Putamen (tissue), 1 donor: ENCODE data around the gene ANKRD50.

Experiments used
- DNase-seq: peaks from one replicate; pipeline ENCODE4 v3.0.0-alpha.2; 2016; ENCODE audit warnings: low spot score

ANKRD50 gene

DNA sequence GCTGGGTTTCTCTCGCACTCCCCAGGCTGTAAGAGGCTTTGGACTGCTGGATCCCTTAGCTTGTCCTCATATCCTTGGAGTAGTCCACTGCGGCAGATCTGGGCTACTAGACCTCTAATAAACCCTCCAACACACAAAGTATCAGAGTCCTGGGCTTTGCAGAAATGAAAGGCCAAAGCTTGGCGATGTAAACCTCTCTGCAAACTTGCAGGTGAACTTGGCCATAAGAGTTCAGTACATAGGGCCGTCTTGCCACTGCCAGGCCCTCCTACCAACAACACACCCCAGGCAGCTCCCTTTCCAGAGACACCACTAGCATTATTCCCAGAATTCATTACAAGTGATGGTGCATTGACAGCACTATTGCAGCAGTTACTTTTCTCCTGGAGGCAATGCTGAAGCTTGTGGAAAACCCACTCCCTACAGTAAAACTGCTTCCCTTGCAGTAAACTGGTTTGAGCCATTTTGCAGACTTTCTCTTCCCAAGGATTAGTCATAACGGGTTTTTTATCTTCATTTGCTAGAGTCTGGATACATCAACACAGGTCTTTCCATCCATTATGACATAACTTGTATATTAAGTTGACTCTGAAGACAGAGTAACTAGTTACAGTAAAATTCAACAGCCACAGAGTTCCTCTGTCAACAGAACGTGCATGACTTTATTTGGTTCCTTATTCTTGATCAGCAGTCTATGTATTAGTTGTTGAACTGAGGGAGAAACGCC, 2.4 kb downstream of the ANKRD50 start:
- no peak for DNase-seq

DNA sequence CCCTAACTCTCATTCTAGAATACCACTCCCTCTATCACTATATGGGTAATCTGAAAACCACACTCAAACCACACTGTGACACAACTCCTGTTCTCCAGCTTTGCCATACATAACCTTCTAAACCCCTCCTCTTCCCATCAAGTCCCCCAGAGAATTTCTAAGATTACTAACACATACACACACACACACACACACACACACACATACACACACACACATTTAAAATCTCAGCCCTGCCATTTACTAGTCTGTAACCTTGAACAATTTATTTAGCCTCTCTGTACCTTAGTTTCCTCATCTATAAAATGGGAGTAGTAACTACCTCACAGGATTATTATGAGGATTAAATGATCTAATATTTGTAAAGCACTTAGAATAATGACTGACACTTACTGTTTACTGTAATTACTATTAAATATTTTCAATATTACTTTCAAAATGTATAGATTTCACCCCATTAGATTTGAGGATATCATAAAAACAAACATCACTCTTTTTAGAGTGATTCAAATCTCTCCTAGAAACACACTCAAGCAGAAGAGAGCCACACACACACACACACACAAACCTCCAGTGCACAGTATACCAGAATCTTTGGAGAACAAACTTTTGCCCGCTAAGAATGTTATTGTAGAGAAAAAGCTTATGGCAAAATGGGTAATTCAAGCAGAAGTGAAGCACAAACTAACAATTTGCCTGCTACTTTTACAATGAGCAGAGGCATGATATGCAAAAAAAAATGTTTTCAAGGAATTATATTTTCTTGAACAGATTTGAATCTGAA, 3.8 kb downstream of the ANKRD50 start:
- DNase-seq = no peak

DNA sequence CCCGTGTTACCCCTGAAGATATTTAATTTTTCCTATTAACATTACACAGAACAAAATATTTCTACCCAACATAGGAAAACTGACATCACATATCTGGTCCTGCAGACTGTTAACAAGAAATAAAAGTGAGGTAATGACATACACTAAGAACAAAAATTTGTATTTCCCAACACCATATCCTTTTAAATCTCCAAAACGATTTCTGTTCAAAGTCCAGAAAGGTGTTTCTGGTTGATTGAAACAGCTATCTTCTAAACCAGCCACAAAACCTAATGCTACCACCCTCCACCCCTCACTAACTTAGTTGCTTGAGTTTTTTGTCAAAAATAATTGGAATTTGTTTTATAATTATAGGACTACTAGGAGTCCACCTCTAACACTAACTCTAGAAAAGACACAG, 7.1 kb downstream of the ANKRD50 start:
- DNase-seq = no peak

DNA sequence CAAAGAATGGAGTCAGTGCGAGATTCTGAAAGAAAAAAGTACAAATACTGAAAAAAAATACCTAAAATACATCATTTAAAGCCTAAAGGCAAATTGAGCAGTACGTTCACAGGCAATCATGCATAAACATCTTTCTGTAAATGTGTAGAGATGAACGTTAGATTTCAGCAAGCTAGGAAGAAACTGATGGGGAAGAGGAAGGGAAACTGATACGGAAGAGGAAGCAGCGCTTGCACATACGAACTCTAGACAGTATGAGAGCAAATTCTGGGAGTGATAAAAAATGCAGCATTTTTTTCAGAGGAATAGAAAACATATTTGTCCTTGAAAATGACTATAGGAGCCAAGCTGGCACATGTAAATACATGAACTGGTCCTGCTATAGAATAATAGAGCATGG, 9.4 kb downstream of the ANKRD50 start:
- no peak for DNase-seq

DNA sequence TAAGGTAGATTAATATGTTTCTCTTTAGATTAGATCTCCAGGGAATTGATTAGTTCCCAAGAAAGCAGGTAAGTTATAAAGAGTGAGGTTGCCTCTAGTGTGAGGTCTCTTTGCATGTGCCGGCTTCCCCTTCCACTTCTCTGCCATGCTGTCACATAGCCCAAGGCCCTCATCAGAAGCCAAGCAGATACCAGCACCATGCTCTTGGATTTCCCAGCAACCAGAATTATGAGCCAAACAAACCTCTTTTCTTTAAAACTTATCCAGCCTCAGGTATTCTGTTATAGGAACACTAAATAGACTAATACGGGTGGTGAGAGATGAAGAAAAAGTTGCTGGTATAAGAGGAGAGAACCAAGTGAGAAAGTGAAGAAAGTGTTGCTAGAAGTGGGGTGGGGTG, 15.1 kb downstream of the ANKRD50 start:
- DNase-seq = no peak

DNA sequence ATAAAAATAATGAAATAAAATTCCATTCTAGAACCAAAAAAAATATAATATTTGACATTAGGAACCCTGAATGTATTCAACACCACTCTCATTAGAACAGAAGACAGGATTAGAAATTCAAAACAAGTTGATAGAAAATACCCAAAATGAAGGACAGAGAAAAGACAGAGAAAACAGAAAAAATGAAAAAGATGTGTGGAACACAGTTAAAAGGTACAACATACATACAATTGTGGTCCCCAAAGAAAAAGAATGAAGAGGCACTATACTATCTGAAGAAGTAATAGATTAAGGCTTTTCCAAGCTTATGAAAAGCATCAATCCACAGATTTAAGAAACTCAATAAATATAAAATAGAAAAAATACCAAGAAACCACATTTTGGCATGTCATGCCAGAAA, 16.4 kb downstream of the ANKRD50 start:
- no peak for DNase-seq

DNA sequence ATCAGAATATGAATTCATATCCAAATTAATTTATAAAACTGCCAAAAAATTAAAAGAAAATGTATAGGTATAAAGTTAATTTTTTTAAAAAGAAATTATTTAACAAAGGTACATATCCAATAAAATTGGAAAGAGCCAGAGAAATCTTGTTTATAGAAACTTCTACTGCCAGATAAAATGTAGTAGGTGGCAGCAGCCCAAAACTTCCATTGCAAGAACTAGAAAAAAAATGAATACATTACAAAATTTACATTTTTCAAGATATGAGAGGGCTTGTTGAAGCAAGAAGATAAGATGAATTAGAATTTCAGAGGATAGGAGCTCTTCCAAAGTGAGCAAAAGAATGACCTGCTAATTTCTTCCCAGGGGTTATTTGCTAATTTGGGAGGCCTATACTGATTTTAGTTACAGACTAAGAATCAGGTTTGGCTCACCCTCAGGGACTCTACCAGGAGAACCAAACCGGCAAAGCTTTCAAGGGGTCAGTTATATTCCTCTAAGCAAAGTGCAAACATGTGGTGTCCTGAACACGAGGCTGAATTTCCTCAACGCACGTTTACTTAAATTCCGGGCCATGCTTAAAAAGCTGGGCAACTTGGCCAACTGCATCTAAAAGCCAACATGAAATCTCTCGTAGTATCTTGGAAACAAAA, 17.5 kb downstream of the ANKRD50 start:
- no peak for DNase-seq

DNA sequence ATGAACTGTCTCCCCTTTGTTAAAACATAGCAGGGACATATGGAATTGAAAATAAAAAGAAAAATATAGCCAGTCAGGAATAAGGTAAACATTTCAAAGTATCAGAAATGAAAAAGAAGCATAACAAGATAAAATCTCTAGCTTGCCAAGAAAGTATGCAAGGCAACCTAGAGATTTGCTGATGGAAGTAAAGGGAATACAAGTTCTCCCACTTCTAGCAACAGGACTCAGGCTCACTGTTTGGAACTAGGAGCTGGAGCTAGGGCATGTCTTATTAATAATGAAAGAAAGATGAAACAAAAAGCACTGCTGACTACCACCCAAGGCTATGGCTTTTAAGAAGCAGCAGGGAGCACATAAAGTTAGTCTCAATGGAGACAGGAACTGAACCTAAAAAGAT, 18.2 kb downstream of the ANKRD50 start:
- DNase-seq = no peak

DNA sequence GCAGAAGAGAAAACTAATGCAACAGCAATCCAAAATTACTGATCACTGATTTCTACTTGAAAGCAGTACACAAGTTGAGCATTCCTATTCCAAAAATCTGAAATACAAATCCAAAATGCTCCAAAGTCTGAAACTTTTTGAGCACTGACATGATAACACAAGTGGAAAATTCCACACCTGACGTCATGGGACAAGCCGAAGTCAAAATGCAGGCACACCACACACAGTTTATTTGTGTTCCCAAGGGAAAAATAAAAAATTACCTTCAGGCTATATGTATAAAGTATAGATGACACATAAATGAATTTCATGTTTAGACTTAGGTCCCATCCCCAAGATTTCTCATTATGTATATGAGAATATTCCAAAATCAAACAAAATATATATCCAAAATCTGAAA, 20.7 kb downstream of the ANKRD50 start:
- no peak for DNase-seq

DNA sequence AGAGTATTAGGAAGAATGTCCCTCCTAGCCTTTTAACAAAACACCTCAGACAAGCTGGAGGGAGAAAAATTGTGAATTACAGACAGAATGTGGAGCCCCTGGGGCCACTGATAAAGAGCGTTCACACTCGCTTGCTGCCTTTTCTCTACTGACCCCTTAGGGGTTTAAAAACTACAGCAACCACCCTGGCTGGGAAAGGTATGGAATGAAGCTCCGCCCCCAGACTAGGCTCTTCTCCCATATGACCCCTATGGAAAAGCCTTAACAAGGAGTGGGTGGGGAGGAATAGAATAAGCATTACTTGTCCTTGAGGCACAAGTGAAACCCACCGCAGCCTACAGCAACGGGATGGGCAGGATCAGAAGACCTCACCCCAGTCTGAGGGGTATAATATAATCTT, 26.3 kb downstream of the ANKRD50 start:
- no peak for DNase-seq

DNA sequence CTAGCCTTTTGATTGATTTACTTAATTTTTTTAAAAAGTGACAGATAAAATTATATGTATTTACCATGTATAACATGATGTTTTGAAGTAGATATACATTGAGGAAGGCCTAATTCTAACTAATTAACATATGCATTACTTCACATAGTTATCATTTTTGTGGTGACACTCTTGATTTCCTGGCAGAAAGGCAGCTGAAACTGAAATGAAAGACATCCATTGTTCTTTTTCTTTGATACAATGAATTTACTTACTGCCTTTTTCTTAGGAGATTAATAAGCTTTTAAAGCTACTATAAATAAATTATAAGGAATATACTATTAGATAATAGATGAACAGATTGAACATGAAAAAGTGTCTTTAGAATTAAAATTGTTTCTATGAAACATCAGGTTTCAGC, 26.7 kb downstream of the ANKRD50 start:
- no peak for DNase-seq

DNA sequence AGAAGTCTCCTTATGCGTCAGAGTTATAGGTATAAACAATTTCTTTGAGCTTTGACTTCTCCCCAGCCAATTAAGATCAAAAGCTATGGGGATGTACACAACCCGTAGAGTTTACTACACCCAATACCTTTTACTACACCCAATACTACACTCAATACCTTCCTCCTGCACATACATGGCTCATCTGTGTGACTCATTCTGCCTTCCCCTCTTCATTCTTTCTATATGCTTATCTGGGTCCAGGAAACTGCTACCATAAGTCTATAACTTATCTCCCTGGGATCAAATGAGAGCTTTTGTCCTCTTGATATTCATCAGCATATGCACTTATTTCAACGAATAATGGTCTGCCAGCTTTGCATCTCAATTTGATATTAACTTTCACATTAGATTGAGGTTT, 28.2 kb downstream of the ANKRD50 start:
- DNase-seq = no peak

DNA sequence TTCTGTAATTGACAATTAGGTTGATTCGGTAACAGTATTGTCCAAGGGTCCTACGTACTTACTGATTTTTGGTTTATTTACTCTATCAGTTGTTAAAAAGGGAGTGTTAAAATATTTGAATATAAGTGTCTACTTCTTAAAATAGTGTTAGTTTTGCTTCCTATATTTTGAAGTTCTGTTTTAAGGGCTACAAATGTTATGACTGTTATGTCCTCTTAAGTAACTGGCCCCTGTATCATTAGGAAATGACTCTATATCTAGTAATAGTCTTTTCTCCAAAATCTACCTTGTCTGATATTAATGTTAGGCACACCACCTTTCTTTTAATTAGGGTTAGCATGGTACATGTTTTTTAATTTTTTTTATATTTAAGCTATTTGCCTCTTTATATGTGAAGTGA, 30.1 kb downstream of the ANKRD50 start:
- DNase-seq = no peak

DNA sequence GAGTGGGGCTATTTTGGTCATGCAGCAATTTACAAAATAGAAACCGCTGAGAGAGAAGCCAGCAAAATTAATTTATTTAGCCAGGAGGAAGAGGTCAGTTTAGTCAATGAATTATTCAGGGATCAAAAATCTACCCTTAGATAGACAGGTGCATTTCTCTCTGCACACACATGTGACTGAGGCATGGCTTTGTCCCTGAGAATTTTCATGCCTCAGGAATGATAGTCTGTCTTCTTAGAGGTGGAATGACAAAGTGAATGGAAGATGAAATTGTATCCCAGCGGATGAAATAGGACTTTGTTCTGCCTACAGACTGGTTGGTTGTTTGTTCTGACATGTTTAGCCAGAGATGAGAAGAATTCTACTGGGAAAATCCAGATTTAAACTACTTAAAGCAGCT, 46.0 kb downstream of the ANKRD50 start:
- DNase-seq = no peak

DNA sequence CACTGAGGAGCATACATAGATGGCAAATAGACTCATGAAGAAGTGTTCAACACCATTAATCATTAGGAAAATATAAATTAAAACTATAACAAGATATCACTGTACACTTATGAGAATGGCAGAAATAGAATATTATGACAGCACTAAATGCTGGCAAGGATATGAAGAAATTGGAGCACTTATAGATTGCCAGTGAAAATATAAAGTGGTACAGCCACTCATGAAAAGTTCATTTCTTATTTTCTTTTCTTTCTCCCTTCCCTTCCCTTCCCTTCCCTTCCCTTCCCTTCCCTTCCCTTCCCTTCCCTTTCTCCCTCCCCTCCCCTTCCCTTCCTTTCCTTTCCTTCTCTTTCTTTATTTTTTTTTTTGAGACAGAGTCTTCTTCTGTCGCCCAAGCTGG, 53.7 kb downstream of the ANKRD50 start:
- DNase-seq = no peak

DNA sequence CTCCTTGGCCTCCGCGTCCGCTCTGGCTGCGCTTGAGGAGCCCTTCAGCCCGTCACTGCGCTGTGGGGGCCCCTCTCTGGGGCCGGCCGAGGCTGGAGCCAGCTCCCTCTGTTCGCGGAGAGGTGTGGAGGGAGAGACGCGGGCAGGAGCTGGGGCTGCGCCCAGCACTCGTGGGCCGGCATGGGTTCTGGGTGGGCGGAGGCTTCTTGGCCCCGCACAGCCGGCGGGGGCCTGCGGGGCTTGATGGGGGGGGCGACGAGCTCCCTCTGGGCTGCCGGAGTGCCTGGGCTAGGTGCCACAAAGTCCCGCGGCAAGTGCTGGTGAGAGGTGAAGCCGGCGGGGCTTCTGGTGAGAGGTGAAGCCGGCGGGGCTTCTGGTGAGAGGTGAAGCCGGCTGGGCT, 61.9 kb downstream of the ANKRD50 start:
- DNase-seq = no peak

DNA sequence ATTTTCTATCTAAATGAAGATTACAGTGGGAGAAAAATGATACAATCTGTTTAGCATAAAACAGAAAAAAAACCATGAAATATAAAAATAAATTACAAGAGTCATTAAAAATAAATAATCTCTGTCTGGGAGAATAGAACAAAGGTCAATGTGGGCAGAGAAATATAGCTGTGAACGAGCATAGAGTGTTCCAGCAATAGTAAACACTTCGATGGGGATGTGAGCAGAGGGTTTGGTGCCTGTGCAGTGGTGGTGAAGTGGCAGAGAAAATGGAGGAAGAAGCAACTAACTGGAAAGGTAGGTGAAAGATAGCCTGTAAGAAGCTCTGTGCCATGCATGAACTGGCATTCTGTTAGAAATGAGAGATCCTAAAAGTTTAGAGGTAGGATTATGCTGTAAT, 64.9 kb downstream of the ANKRD50 start:
- DNase-seq = no peak

DNA sequence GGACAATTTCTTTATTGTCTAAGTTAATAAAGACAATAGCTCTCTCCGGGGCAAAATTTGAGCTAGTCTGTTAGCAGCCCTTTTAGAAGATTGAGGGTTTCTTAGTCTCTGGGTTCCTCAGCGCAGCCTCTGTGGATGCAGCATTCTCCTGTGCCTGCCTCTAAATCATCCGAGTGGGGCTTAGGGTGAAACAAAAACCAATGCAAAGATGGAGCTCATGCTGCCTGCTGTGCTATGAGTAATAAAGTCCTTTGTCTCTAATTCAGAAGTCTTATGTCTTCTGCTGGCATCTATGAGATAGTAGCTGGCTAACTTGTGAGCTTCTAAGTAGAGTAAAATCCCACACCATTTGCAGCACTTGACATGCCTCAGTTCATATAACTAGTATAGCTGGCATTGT, 67.9 kb downstream of the ANKRD50 start:
- DNase-seq = no peak

DNA sequence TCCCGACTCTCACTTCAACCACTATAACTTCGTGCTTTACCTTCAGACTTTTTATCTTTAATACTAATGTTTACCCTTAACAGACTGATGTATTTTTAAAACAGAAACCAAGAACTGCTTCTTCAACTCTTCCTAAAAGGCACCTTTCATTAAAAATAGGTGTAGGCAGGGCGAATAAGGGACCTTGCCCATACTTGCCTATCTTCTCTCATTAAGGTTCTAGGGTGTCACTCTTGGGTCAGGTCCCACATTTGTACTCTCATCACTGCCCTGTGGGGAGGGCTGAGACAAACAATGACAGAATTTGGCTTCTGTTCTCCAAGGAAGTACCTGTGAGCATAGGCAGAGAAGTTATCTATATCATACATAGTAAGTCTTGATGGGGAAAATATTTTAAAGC, 69.7 kb downstream of the ANKRD50 start:
- DNase-seq = no peak

DNA sequence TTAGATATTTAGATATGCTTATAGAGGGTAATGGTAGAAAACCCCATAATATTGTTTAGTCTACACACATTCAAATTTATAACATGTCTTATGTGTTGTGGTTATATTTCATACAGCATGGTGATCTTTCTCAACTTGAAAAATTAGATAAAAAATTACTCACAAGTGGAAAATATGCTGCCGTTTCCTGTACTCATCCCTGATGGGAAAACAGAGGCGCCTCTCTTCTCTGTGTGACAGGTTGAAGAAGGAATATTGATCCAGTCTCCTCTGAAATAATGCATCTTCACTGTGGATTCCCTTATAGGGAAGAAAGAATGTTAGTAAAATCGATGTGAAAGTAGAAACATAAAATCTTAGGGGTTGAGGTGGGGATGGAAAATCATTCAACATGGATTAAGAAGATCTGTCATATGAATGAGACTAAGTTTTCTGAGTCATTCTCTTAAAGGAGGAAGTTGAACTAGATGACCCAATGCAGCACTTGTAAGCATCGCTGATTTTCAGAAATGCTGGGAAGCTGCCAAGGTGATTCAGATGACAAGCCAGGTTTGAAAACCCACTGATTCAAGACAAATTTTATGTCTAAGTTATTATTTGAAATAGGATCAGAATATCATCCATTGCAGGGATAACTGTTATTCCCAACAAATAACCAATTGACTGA, 70.7 kb downstream of the ANKRD50 start:
- no peak for DNase-seq

DNA sequence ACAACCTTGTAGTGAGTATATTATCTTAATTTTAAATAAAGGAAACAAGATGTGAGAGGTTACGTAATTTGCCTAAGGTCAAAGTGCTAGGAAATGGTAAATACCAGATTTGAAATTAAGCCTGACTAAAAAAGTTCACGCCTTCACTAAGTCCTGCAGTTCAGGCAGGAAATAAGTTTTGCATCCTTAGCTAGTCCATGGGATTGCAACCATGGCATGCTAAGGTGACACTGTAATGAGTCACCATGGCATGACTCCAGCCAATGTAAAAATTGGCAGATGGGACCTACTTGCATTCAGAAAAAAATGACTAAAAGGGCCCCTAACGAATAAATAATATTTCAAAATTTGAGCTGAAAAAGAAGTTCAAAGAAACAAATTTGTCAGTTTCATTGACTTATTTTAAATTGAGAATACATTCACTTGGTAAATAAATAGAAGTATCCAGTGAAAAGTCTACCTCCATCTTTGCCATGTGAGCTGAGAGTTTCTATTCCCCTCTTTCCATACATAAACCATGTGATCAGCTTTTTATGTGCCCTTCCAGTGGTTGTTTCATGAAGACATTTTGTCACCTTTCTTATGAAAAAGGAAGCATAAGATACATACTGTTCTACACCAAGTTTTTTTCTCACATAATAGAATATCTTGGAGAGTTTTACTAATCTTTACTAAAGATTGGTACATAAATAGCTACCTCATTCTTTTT, 72.4 kb downstream of the ANKRD50 start:
- DNase-seq = no peak

DNA sequence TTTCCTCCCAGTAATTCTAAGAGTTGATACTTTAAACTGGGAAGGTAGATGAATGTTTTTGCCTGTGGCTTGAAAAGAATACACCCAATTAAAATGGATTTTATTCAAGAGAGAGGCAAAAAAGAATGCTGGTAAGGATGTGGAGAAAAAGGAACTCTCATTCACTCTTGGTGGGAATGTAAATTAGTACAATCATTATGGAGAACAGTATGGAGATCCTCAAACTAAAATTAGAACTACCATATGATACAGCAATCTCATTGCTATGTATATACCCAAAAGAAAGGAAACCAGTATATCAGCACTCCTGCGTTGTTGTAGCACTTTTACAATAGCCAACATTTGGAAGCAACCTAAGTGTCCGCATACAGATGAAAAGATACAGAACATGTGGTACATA, 75.2 kb downstream of the ANKRD50 start:
- no peak for DNase-seq
